HUDEP-2 (cell line): ENCODE results near the gene KCNN3.
A peak's percentile ranks its signal among the peaks of the same experiment; 100 is the strongest.

ENCODE experiments used
- DNase-seq, 76 experiments: peaks; one replicate each; lab custom pipeline; 2025; ENCODE audit not compliant: unreplicated experiment in 76 of 76; lab: John Stamatoyannopoulos, UW

Gene KCNN3

GRCh38 chr1:154863315-154864174 is 6.5 kb downstream of the KCNN3 start:
- DNase-seq, result peak in 23 of 76 experiments; percentile 6 to 51 (median 19)

- peak in 10 of 76 experiments; percentile 4 to 37 (median 18) for DNase-seq
Observed at GRCh38 chr1:154862907-154863306, 7.2 kb downstream of the KCNN3 start.

- DNase-seq, result no peak
Observed at GRCh38 chr1:154861607-154862094, 8.4 kb downstream of the KCNN3 start.

- no peak for DNase-seq
Observed at GRCh38 chr1:154860156-154860870, 9.8 kb downstream of the KCNN3 start.

GRCh38 chr1:154859786-154860155 is 10.3 kb downstream of the KCNN3 start:
- no peak for DNase-seq

- no peak for DNase-seq
Observed at GRCh38 chr1:154859151-154859785, 10.8 kb downstream of the KCNN3 start.

- no peak for DNase-seq
Observed at GRCh38 chr1:154857441-154858215, 12.5 kb downstream of the KCNN3 start.

- DNase-seq, result no peak
Observed at GRCh38 chr1:154857022-154857421, 13.1 kb downstream of the KCNN3 start.

GRCh38 chr1:154856544-154856943 is 13.5 kb downstream of the KCNN3 start:
- DNase-seq, result no peak

- no peak for DNase-seq
Observed at GRCh38 chr1:154856049-154856448, 14.0 kb downstream of the KCNN3 start.

- DNase-seq, result no peak
Observed at GRCh38 chr1:154855186-154855851, 14.8 kb downstream of the KCNN3 start.

GRCh38 chr1:154852845-154853244 is 17.2 kb downstream of the KCNN3 start:
- DNase-seq, result no peak

- no peak for DNase-seq
Observed at GRCh38 chr1:154851392-154852177, 18.5 kb downstream of the KCNN3 start.

- DNase-seq, result no peak
Observed at GRCh38 chr1:154849645-154850131, 20.4 kb downstream of the KCNN3 start.

- DNase-seq, result no peak
Observed at GRCh38 chr1:154848983-154849382, 21.1 kb downstream of the KCNN3 start.

- DNase-seq, result no peak
Observed at GRCh38 chr1:154847891-154848290, 22.2 kb downstream of the KCNN3 start.

GRCh38 chr1:154846565-154847442 is 23.3 kb downstream of the KCNN3 start:
- no peak for DNase-seq

- DNase-seq, result no peak
Observed at GRCh38 chr1:154845879-154846278, 24.2 kb downstream of the KCNN3 start.
